Measurements from ENCODE around the gene ESRRG.

ESRRG gene

DNA sequence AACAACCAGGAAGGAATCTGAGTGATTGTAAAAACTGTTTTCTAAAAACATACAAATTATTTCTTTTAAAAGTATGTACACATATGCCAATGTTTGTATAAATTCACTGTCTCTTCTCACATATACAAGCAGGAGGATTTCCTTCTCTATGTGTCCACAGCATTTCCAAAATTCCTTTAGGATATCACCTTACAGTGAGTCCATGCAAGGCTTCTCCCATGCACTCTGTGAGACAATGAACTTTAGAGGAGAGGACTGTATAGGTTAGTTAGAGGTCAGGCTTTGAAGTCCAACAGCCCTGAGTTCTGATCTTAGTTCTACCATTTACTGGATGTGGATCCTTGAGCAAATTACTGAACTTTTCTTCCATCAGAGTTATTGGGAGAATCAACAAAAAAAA, 265.9 kb downstream of the ESRRG start:
- Histone ChIP-seq H3K27ac (no peak overlapping the region), H3K9me3 (no peaks in the 10 kb centered on the region), H3K4me3 (no peak overlapping the region), H3K36me3 (no peaks in the 10 kb centered on the region), H3K4me1 (no peaks in the 10 kb centered on the region), H3K27me3 (no peaks in the 10 kb centered on the region)
- intact Hi-C loops (cut with DNase I; ENCODE audit: low total_unique reads) = no loop called here
- no peak for TF ChIP-seq CTCF (IDR thresholded peaks at IDR 0.05)
- DNase-seq = no peak

DNA sequence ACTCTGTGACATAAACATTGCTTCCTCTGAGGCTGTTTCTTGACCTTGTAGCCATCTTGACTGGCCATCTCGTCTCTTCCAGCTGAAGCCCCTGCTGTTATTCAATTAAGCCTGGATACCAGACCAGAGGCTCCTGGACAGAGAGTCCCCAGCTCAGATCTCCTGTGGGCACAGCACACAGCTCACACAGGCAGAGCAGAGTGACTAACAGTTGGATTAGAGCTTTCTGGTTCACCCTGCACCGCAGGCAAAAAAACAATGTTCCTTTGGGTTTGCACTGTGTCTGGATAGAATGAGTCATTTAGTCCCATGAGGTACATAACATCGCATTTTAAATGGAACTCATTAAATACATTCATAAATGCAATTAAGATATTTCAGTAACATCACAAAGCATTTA, 266.5 kb downstream of the ESRRG start:
- Histone ChIP-seq H3K9me3 (no peaks in the 10 kb centered on the region), H3K4me1 (no peaks in the 10 kb centered on the region), H3K27me3 (no peaks in the 10 kb centered on the region), H3K27ac (no peak overlapping the region), H3K36me3 (no peaks in the 10 kb centered on the region), H3K4me3 (no peak overlapping the region)
- no peak for DNase-seq
- no peak for TF ChIP-seq CTCF (IDR thresholded peaks at IDR 0.05)
- intact Hi-C loops (cut with DNase I; ENCODE audit: low total_unique reads) = no loop called here

DNA sequence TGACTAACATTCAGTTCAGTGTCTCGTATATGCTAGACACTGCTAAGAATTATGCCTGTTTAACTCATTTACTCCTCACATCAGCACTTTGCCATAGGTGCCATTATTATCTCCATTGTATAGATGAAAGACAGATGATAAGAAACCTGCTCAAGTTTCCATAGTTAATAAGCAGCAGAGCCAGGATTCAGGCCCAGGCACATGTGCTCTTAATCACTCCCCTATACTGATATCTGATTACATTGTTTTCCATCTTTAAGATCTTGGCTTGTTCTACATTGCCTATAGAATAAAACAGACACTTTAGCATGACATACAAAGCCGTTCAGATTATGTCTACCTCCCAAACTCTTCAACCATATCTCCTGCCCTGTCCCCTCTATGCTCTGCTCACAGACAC, 269.5 kb downstream of the ESRRG start:
- H3K4me3 ChIP-seq = no peak overlapping the region
- H3K36me3 ChIP-seq = no peaks in the 10 kb centered on the region
- H3K27ac ChIP-seq = no peak overlapping the region
- TF ChIP-seq CTCF (IDR thresholded peaks at IDR 0.05) = no peak
- no peaks in the 10 kb centered on the region for H3K9me3 ChIP-seq
- no peaks in the 10 kb centered on the region for H3K4me1 ChIP-seq
- H3K27me3 ChIP-seq = no peaks in the 10 kb centered on the region
- DNase-seq = no peak
- intact Hi-C loops (cut with DNase I; ENCODE audit: low total_unique reads) = no loop called here

All from tibial artery (tissue), 4 donors.